CD4-positive, alpha-beta T cell treated with Interleukin-1 beta for 1 hour (primary cell): ENCODE results near the gene CYP2D6.
A peak's percentile ranks its signal among the peaks of the same experiment; 100 is the strongest.

Experiments used
- DNase-seq, 2 donors: peaks; one replicate each; pipeline ENCODE4 v3.0.0-alpha.2; 2020 to 2022

CYP2D6 gene

GRCh38 chr22:42079319-42080251 is 51.0 kb downstream of the CYP2D6 start, which contains the start of gene SMDT1:
SMDT1 (plus strand) TSS chr22:42079700; CDS start chr22:42079769, 69 bp downstream.
- peak; percentile 98 for DNase-seq

GRCh38 chr22:42078469-42079318 is 51.9 kb downstream of the CYP2D6 start:
- DNase-seq = no peak

- DNase-seq = no peak
Measured at GRCh38 chr22:42077486-42078125, 53.0 kb downstream of the CYP2D6 start.

- DNase-seq = no peak
Measured at GRCh38 chr22:42076764-42077485, 53.7 kb downstream of the CYP2D6 start.
